HG02763 (cell line): ENCODE data around the gene RPAP3.
A peak's percentile ranks its signal among the peaks of the same experiment; 100 is the strongest.

Source experiments
- ATAC-seq: cut with Tn5 transposase; IDR thresholded peaks from one replicate; pipeline ENCODE4 v1.9.1; 2021; ENCODE audit warnings: mild to moderate bottlenecking, moderate library complexity; ENCODE audit not compliant: unreplicated experiment

RPAP3 gene

GRCh38 chr12:47744005-47744651 is 38.3 kb upstream of the RPAP3 start:
- no peak for ATAC-seq

DNA sequence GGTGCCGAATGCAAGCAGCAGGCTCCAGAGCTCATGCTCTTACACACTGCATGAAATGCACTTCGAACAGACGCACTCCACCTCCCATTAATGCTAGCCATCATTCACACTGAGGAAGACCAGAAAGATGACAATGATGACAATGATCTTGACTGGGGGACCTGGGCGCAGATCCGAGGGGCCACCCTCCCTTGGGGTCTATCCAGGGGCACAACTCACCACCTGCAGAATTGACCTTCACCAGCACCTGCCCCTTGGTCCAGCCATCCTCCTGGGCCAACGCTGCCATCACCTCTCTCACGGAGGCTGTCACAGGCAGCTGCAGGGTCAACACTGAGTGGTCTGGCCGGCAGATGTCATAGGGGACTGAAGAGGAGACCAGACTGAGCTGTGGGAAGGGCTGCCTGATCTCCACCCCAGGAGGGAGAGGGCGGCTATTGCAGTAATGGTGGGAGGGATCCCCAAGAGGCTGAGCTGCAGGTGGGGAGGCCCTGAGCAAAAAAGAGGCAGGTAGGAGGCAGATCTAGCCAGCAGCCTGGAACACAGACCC is 37.6 kb upstream of the RPAP3 start:
- ATAC-seq, result no peak

DNA sequence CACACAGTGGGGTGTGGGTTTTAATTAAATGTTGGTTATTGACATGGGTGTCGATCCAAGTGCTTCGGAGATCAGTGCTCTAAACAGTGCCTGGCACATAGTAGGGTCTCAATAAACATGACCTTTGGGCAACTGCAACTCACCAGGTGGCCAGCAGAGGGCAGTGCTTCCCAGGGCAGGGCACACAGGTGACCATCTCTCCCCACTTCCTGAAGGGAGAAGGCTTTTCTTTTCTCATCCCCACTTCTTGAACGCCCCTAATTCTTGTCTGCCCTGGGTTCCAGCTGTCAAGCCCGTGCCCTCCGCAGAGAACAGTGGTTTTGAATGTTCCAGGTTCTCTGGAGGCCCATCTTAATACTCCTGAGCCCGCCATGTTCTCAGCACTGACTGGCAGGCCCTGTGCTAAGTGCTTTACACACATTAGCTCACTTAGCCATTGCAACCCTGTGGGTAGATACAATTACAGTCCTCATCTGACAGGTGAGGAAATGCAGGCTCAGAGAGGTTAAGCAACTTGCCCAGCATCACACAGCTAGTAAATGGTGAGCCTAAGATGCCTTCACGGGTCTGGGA is 36.5 kb upstream of the RPAP3 start:
- ATAC-seq, result no peak

GRCh38 chr12:47741340-47741703 is 35.5 kb upstream of the RPAP3 start:
- ATAC-seq, result peak; percentile 28

- ATAC-seq, result peak; percentile 29
These were observed 34.9 kb upstream of the RPAP3 start for GRCh38 chr12:47740606-47741339.

- peak; percentile 66 for ATAC-seq
These were observed 34.1 kb upstream of the RPAP3 start for GRCh38 chr12:47739979-47740378.

DNA sequence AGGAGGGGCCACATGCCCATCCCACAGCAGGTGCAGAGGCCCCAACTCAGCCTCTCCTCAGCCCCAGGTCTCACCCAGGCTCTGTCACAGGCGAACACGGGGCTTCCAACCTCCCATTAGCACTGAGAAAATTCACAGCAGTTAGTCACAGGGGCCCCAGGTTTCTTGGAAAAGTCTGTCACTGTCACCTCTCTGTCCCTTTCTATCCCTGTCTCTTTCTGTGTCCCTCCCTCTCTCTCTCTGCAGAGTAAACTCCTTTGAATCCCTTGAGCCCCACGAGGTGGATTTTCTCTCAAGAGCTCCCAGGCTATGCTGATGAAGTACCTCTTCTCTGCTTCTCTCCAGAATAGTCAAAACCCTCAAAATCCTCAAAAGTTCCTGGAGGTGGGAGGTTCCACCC is 33.5 kb upstream of the RPAP3 start:
- no peak for ATAC-seq

DNA sequence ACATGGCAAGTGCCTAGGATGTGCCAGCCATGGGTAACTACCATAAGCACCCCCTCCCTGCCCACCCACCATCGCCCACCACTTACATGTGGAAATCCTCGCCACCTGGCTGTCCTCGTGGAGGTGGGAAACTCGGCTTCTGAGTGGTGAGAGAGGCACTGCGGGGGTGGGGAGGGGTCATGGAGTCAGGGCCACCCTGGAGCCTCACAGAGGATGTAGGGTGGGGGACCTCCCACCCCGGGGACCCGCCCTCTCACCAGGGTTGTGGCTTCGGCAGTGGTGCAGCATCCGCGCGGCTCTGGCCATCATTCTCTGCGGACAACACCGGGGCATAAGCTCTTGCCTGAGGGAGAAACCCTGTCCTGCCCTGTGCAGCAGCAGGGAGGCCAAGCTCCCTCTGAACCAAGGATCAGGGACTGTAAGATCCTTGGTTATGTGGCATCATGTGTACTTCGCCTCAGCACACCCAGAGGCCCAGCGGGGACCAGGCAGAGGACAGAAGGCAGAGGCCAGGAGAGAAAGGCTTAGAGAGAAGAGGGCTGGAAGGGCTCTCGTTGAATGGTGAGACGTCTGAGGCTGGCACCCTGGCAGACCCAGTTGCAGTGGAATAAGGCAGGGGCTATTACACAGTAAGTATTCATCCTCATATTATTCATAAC is 32.2 kb upstream of the RPAP3 start:
- ATAC-seq, result no peak

- ATAC-seq, result no peak
These were observed 31.2 kb upstream of the RPAP3 start for GRCh38 chr12:47736877-47737676.

- no peak for ATAC-seq
These were observed 30.4 kb upstream of the RPAP3 start for GRCh38 chr12:47736216-47736615.

DNA sequence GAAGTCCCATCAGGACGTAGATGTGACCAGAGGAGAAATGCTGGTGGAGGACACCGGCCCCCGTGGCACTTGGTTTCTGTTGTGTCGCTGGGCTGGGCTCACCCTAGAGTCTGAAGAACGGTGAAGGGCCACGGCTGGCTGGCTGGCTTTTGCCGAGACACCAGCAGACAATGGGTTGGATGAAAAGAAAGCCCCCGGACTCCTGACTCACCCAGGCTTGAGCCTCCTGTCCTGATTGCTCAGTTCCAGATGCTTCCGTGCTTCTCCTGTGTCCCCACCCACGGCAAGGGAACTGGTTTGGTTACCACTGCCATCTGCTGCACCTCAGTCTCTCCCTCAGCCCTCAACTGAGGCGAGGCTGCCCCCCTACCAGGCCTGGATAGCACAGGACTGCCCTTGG is 29.8 kb upstream of the RPAP3 start:
- no peak for ATAC-seq

DNA sequence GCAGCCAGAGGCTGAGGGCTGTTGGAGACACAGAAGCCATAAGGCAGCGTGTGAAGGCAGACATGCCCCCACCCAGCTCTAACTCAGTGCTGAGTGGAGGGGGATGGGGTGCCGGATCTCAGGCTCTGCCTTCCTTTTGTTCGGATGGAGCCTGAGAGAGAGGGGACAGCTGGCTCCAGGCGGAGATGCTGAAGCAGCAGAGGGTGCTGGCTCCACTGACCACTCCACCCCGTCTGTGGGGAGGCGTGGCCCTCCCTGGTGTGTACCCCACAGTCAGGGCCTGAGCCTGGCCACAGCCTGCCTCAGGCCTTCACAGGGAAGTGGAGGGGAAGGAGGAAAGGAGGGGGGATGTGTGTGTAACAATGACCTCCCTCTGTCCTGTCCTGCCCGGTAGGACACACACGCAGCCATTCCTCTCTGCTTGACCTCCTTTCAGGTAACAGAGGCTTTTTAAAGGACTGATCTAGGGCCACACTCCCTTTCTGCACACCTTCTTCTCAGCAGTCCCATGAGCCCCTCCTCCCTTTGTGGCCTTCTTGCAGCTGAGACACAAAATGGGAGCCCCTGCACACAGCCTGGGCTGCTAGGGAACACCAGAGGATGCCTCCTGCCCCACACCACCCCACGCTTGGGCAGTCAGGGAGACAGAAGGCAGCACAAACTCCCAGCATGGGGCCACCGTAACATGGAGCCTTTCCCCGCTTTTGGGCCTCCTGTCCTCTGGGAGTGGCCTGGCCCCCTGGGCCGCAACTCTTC is 29.1 kb upstream of the RPAP3 start:
- no peak for ATAC-seq

DNA sequence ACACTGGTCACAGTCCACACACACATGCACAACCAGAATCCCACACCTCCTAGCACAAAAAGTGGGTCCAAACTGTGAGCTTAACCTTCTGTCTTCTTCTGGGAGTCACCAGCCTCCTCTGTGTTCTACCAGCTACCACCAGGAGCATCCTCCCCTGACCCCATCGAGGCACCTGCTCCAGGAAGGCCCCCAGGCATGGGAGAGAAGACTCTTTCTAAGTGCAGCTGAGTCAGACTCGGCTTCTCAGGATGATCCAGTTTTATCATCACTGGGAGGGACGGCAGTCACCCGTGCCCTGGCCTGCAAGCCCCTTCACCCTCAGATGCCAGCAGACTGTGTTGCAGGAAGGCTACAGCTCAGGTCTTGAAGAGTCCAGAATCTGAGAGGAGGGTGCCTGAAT is 27.3 kb upstream of the RPAP3 start:
- ATAC-seq, result no peak

GRCh38 chr12:47732504-47732903 is 26.7 kb upstream of the RPAP3 start:
- ATAC-seq, result no peak

GRCh38 chr12:47731723-47732122 is 25.9 kb upstream of the RPAP3 start:
- ATAC-seq, result no peak

DNA sequence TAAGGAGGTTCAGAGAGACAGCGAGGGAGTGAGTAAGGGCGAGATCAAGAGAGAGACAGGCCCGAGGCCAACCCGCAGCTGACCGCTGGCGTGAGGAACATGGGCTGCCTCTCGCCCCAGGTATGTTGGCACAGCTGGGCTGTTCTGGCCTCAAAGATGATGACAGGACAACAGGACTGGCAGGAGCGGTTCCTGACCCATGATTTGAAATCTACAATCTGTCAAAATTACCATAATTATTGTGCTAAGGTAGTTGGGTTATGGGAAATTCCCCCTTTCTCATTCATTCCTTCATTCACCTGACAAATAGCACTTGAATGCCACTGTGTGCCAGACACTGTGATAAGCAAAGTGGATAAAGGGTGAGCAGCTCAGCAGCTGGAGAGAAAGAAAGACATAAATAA is 24.5 kb upstream of the RPAP3 start:
- ATAC-seq, result no peak

DNA sequence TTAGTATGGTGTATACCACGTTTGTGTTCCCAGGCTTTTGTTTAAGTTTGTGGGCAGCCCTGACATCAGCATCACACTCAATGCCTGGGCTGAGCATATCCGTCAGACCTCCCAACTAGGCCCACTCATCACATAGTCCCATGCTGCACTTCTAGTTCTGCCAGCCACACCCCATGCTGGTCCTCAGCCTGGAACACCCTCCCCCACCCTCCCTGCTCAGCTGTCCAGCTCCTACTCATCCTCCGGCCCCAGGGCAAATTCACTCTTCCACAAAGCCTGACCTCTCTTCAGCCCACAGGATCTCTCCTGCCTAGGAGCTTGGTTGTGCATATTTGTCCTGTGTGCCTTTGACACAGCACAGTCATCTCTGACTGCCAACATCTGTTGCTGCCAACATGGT is 23.4 kb upstream of the RPAP3 start:
- ATAC-seq, result no peak

DNA sequence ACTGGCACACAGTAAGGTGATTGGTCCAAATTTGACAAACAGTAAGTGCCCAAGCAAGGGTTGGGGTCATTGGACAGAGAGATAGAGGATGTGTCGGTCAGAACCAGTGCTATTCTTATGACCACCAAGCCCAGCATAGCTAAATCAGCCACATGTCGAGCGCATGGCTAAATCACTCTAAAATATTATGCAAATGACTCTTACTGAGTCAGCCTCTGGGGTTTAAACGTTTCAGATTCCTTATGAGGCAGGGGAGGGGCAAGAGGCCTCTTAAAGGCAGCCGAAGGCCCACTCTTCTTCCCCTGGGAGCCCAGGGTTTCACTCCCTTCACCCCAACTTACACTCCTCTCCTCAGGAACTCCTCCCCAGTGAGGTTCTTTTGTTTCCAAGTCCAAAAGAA is 20.1 kb upstream of the RPAP3 start:
- peak; percentile 76 for ATAC-seq

DNA sequence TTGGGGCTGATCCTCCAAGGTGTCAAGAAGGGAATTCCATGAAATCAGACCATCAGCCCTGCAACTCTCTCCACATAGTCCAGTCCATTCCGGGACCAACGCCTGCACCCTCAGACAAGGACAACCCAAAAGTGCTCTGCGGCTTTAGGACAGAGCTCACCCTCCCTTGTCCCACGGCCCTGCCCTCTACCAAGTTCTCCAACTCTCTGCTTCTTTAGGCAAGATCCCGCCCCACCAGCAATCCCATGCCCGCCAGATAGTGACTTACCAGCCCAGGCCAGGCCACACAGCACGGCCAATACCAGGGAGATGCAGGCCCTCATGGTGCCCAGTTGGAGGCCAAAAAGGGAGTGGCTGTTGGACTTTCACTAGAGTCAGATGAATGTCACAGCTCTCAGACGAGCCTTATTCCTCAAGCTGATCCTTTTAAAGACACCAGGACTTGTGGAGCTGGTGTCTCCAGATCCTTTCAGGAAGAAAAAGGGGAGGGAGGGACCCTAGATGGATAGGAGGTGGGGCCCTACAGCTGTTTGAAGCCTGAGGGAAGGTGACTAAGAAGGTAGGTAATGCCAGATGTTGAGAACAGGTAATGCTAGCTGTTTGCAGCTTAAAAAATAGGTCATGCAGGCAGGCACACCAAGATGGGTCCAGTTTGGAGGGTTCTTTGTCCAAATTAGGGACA is 19.4 kb upstream of the RPAP3 start, which contains the start of gene ENDOU:
Gene ENDOU (minus strand): TSS at position 400 of the 682 bp plus-strand sequence. CDS start 77 bp downstream, at position 323.
- ATAC-seq, result no peak
